Measurements from ENCODE around the gene PCDHB12.

GRCh38 chr5:141223112-141223783 is 14.7 kb downstream of the PCDHB12 start, which contains the start of gene PCDHB14:
- TF ChIP-seq, protein P1, sequence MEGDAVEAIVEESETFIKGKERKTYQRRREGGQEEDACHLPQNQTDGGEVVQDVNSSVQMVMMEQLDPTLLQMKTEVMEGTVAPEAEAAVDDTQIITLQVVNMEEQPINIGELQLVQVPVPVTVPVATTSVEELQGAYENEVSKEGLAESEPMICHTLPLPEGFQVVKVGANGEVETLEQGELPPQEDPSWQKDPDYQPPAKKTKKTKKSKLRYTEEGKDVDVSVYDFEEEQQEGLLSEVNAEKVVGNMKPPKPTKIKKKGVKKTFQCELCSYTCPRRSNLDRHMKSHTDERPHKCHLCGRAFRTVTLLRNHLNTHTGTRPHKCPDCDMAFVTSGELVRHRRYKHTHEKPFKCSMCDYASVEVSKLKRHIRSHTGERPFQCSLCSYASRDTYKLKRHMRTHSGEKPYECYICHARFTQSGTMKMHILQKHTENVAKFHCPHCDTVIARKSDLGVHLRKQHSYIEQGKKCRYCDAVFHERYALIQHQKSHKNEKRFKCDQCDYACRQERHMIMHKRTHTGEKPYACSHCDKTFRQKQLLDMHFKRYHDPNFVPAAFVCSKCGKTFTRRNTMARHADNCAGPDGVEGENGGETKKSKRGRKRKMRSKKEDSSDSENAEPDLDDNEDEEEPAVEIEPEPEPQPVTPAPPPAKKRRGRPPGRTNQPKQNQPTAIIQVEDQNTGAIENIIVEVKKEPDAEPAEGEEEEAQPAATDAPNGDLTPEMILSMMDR (IDR thresholded peaks at IDR 0.05): peak; percentile 74
- no peak for TF ChIP-seq EZH2 (IDR thresholded peaks at IDR 0.05)
